CD4-positive, alpha-beta T cell (primary cell): ENCODE results near the gene TMEM26. TPM values are rescaled to one million over a fixed set of nuclear protein-coding genes. Genes with fewer than 3 reads are reported as not detected.

Source experiments
- ATAC-seq: fragments of 200-7000 bp; cut with Tn5 transposase; one replicate; pipeline ENCODE4 v1.10.0; 2022; ENCODE audit warnings: mild to moderate bottlenecking; ENCODE audit not compliant: poor library complexity
- CTCF ChIA-PET: fragments of 350-600 bp; sonication (Branson Sonifier 250); formaldehyde crosslinking; loops from one replicate; lab custom pipeline; 2021; ENCODE audit warnings: antibody characterized with exemption, inconsistent platforms; lab: Charles Lee
- POLR2A ChIA-PET: fragments of 350-600 bp; sonication (Branson Sonifier 250); formaldehyde crosslinking; loops from one replicate; lab custom pipeline; 2021; ENCODE audit warnings: antibody characterized with exemption, inconsistent platforms; lab: Charles Lee
- DNase-seq, 14 experiments: peaks; one replicate each; pipeline ENCODE4 v3.0.0-alpha.2; 2013 to 2020; ENCODE audit warnings: mixed read lengths in 2 of 14
- H3K27ac ChIP-seq, 2 donors: one replicate each; pipeline versions ENCODE4 v1.5.1 to v1.7.0; 2013; ENCODE audit warnings: low read length in 2 of 2, low read depth in 1 of 2, mild to moderate bottlenecking in 1 of 2
- H3K27me3 ChIP-seq, 2 experiments: 1 replicate in 1 of 2; 2 replicates in 1 of 2; pipeline versions ENCODE4 v1.6.1 to v1.7.0; 2013; ENCODE audit warnings: low read length in 2 of 2, control low read depth in 1 of 2, mild to moderate bottlenecking in 1 of 2, moderate library complexity in 1 of 2; ENCODE audit not compliant: insufficient read depth in 2 of 2, control insufficient read depth in 1 of 2
- H3K36me3 ChIP-seq: one replicate; pipeline ENCODE4 v1.6.1; 2013; ENCODE audit warnings: low read length, control low read depth; ENCODE audit not compliant: insufficient read depth
- H3K4me1 ChIP-seq: one replicate; pipeline ENCODE4 v1.6.1; 2013; ENCODE audit warnings: low read length, control low read depth; ENCODE audit not compliant: insufficient read depth
- H3K4me3 ChIP-seq: one replicate; pipeline ENCODE4 v1.5.1; 2013; ENCODE audit warnings: mild to moderate bottlenecking, low read length, moderate library complexity
- H3K9me3 ChIP-seq, 2 experiments: 1 replicate in 1 of 2; 2 replicates in 1 of 2; pipeline versions ENCODE4 v1.6.1 to v1.7.0; 2013; ENCODE audit warnings: low read length in 2 of 2, mild to moderate bottlenecking in 2 of 2, control low read depth in 1 of 2, moderate library complexity in 1 of 2; ENCODE audit not compliant: control insufficient read depth in 1 of 2, insufficient read depth in 1 of 2
- H3K27ac Mint-ChIP-seq: one replicate; pipeline ENCODE4 v1.8.0; 2020; ENCODE audit warnings: mixed read lengths
- H3K27me3 Mint-ChIP-seq: one replicate; pipeline ENCODE4 v1.8.0; 2021; ENCODE audit warnings: mixed read lengths
- H3K36me3 Mint-ChIP-seq: one replicate; pipeline ENCODE4 v1.8.0; 2021; ENCODE audit warnings: low read depth, mixed read lengths
- H3K4me1 Mint-ChIP-seq: one replicate; pipeline ENCODE4 v1.8.0; 2021; ENCODE audit warnings: low read depth, mixed read lengths
- H3K4me3 Mint-ChIP-seq: one replicate; pipeline ENCODE4 v1.8.0; 2020; ENCODE audit warnings: mild to moderate bottlenecking, mixed read lengths
- H3K9me3 Mint-ChIP-seq: one replicate; pipeline ENCODE4 v1.8.0; 2020; ENCODE audit warnings: mixed read lengths
- intact Hi-C, 2 experiments: fragments of 100-400 bp; cut with DNase I in 1 of 2; cut with micrococcal nuclease in 1 of 2; formaldehyde crosslinking; loops; one replicate each; pipeline versions ENCODE4 v1.15.1 to v1.9.0; 2023 to 2025; cut with DNase I, micrococcal nuclease
- total RNA-seq, 174 experiments: library from RNA in 2 of 174; stranded (reverse) in 2 of 174; gene quantifications; one replicate each; pipeline ENCODE4 v1.2.3 and lab custom pipeline; 2021 to 2026
- TF ChIP-seq, protein P1 (sequence below): fragments of 200-600 bp; IDR thresholded peaks from one replicate; pipeline ENCODE4 v1.8.0; 2022; ENCODE audit warnings: antibody characterized with exemption, mild to moderate bottlenecking

Gene TMEM26
- total RNA-seq, 2 experiments from 2014 or later: not detected

DNA sequence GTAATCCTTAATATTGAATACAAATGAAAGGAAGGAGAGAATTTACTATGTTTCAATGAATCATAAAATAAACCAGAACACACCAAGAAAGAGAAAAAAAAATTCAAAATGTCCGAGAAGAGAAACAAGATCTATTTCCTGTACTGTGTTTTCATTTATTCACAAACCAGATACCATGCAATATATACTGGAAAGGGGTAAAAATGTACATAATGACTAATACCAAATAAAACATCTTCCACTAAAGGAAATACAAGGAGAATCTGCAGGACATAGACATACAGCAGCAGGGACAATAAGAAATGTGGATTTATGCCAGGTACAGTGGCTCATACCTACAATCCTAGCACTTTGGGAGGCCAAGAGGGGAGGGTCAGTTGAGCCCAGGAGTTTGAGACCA lies 24.3 kb upstream of the TMEM26 start:
- ChIA-PET POLR2A (no interaction called here), CTCF (no interaction called here)
- Mint-ChIP-seq H3K4me1 (no peaks in the 10 kb centered on the region), H3K36me3 (no peaks in the 10 kb centered on the region), H3K4me3 (no peak overlapping the region), H3K27ac (no peak overlapping the region), H3K27me3 (peaks cover 9% of the 10 kb centered on the region), H3K9me3 (no peaks in the 10 kb centered on the region)
- H3K27me3 ChIP-seq: no peaks in the 10 kb centered on the region
- no peak for DNase-seq
- TF ChIP-seq, protein P1, sequence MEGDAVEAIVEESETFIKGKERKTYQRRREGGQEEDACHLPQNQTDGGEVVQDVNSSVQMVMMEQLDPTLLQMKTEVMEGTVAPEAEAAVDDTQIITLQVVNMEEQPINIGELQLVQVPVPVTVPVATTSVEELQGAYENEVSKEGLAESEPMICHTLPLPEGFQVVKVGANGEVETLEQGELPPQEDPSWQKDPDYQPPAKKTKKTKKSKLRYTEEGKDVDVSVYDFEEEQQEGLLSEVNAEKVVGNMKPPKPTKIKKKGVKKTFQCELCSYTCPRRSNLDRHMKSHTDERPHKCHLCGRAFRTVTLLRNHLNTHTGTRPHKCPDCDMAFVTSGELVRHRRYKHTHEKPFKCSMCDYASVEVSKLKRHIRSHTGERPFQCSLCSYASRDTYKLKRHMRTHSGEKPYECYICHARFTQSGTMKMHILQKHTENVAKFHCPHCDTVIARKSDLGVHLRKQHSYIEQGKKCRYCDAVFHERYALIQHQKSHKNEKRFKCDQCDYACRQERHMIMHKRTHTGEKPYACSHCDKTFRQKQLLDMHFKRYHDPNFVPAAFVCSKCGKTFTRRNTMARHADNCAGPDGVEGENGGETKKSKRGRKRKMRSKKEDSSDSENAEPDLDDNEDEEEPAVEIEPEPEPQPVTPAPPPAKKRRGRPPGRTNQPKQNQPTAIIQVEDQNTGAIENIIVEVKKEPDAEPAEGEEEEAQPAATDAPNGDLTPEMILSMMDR: no peak
- H3K4me1 ChIP-seq: no peaks in the 10 kb centered on the region
- no peak for ATAC-seq
- H3K9me3 ChIP-seq: no peaks in the 10 kb centered on the region
- intact Hi-C loops: no loop called here
- H3K36me3 ChIP-seq: no peaks in the 10 kb centered on the region
- no peak overlapping the region for H3K27ac ChIP-seq
- H3K4me3 ChIP-seq: no peak overlapping the region

DNA sequence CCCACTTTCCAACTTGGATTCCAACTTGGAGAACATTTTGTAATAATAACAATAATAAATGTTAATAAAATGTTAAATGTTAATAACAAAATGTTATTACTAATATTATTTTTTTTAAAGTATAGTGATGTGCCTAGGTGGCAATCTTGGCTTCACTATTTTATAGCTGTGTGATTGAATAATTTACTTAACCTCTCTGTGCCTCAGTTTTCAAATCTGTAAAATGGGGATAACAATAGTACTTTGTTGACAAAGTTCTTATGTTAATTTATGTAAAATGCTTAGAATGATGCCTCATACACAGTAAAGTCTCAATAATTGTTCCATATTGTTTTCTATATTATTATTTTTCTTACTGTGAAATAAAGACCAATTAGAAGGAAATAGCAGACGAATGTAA lies 23.3 kb upstream of the TMEM26 start:
- no peaks in the 10 kb centered on the region for H3K9me3 ChIP-seq
- H3K27ac Mint-ChIP-seq: no peak overlapping the region
- H3K4me3 Mint-ChIP-seq: no peak overlapping the region
- H3K27ac ChIP-seq: no peak overlapping the region
- DNase-seq (no peak), ATAC-seq (no peak)
- POLR2A ChIA-PET: no interaction called here
- CTCF ChIA-PET: interaction anchor here (1.5 kb wide), 1 partner anchor 10 kb away, joined by 3 read pairs; no protein-coding TSS in a partner anchor
- H3K4me1 ChIP-seq: no peaks in the 10 kb centered on the region
- intact Hi-C loops: no loop called here
- no peaks in the 10 kb centered on the region for H3K36me3 ChIP-seq
- TF ChIP-seq, protein P1: no peak
- peaks cover 9% of the 10 kb centered on the region for H3K27me3 Mint-ChIP-seq
- H3K27me3 ChIP-seq: no peaks in the 10 kb centered on the region
- no peaks in the 10 kb centered on the region for H3K36me3 Mint-ChIP-seq
- H3K4me3 ChIP-seq: no peak overlapping the region
- H3K4me1 Mint-ChIP-seq: no peaks in the 10 kb centered on the region
- no peaks in the 10 kb centered on the region for H3K9me3 Mint-ChIP-seq

DNA sequence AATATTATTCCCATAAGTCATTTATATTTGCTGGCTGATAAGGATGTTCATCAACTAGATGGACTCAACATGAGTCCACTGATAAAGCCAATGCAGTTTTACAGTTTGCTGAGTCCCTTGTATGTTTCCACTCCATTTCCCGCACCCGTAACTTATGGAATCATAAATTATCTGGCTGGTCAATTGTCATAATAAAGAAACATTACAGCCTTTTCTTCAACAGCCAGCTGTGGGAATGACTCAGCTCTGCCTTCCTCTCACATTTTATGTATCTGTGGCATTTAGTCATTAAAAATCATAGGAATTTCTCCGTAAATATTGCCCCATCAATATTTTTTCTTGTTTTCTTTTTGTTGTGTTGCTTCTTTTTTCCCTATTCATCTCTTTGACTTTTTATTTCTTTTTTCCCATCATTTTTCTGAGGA lies 22.3 kb upstream of the TMEM26 start:
- H3K4me1 ChIP-seq: no peaks in the 10 kb centered on the region
- DNase-seq: no peak
- intact Hi-C loops: no loop called here
- ChIA-PET CTCF (interaction anchor here (1.5 kb wide), 1 partner anchor 12 kb away, joined by 3 read pairs; no protein-coding TSS in a partner anchor), POLR2A (no interaction called here)
- Mint-ChIP-seq H3K27ac (no peak overlapping the region), H3K4me1 (no peaks in the 10 kb centered on the region), H3K27me3 (peaks cover 9% of the 10 kb centered on the region), H3K36me3 (no peaks in the 10 kb centered on the region), H3K4me3 (no peak overlapping the region), H3K9me3 (no peaks in the 10 kb centered on the region)
- H3K4me3 ChIP-seq: no peak overlapping the region
- H3K36me3 ChIP-seq: no peaks in the 10 kb centered on the region
- H3K27ac ChIP-seq: no peak overlapping the region
- TF ChIP-seq, protein P1: no peak
- no peak for ATAC-seq
- H3K27me3 ChIP-seq: no peaks in the 10 kb centered on the region
- no peaks in the 10 kb centered on the region for H3K9me3 ChIP-seq
